Suprapubic skin (tissue), 3 donors: ENCODE data around the gene CDH3.

Experiments
- CTCF ChIP-seq, 2 donors: fragments of 200-600 bp in 1 of 2; fragments of 450-650 bp in 1 of 2; sonication (generic) in 1 of 2; IDR thresholded peaks; one replicate each; pipeline ENCODE4 v1.5.1; 2016 to 2019; ENCODE audit warnings: antibody characterized with exemption in 2 of 2, mild to moderate bottlenecking in 1 of 2, moderate library complexity in 1 of 2
- POLR2A ChIP-seq, 2 donors: fragments of 450-650 bp; IDR thresholded peaks; one replicate each; pipeline ENCODE4 v1.6.1; 2017; ENCODE audit warnings: antibody characterized with exemption in 2 of 2, mild to moderate bottlenecking in 2 of 2, moderate library complexity in 2 of 2

DNA sequence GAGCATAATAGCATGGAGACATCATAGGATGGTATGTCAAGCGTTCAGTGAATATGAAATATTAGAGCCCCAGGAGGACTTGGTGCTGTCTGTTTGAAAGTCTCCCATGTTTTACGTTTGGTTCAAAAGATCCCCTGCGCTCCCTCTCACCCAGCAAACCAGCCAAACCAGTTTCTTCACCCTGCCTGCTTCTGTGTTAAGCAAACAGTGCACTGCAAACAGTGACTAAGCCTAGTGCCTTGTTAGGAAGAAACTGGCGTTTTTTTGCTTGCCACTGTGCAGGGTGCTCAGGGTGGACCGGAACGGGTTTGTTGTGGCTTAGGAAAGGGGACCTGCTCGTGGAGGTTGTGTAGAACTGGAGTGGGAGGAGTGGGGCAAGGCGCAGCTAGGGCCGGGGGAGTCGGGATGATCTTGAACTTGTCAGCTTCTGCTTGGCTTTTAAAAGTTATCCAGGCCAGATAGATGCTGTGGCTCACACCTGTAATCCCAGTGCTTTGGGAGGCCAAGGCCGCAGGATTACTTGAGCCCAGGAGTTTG lies 99.7 kb downstream of the CDH3 start:
- no peak for TF ChIP-seq CTCF (IDR thresholded peaks at IDR 0.05)
- no peak for TF ChIP-seq POLR2A (IDR thresholded peaks at IDR 0.05)
